ENCODE data around the gene DNASE1L1. TPM values are rescaled to one million over a fixed set of nuclear protein-coding genes. Genes with fewer than 3 reads are reported as not detected.
A peak's percentile ranks its signal among the peaks of the same experiment; 100 is the strongest.

The DNASE1L1 gene
- total and polyA plus RNA-seq, 2 of the 13 experiments (the other 11 are each of a cell fraction or from before 2014, with no cell fraction given) = 4.7 to 12.3 TPM

GRCh38 chrX:154401045-154401799 is 7.8 kb downstream of the DNASE1L1 start (continued):
- TF ChIP-seq POLR2A (IDR thresholded peaks at IDR 0.05; ENCODE audit: insufficient read depth in 1 of 2, low read depth in 2 of 2, low read length in 2 of 2) (peak in 1 of 2 experiments; percentile 92; a peak in 2 of 4 replicates), ZNF549 (CRISPR knock-in tag; IDR thresholded peaks at IDR 0.05) (no peak), ZNF607 (CRISPR knock-in tag; IDR thresholded peaks at IDR 0.05; ENCODE audit: borderline replicate concordance) (no peak), NFYB (CRISPR knock-in tag; IDR thresholded peaks at IDR 0.05) (no peak), ZNF205 (CRISPR knock-in tag; IDR thresholded peaks at IDR 0.05) (no peak), HOXA3 (CRISPR knock-in tag; IDR thresholded peaks at IDR 0.05) (no peak), SNAPC2 (CRISPR knock-in tag; IDR thresholded peaks at IDR 0.05) (0 out of 2 replicates have a peak, but pooled peaks have one; percentile 38), SRSF4 (IDR thresholded peaks at IDR 0.05; ENCODE audit: low read depth, low read length, poor library complexity, severe bottlenecking) (no peak), ZSCAN31 (CRISPR knock-in tag; IDR thresholded peaks at IDR 0.05; ENCODE audit: low read depth) (0 out of 2 replicates have a peak, but pooled peaks have one; percentile 20), CHD2 (IDR thresholded peaks at IDR 0.05; ENCODE audit: low read depth, low read length) (no peak), ZSCAN12 (CRISPR knock-in tag; IDR thresholded peaks at IDR 0.05) (no peak), ZNF878 (CRISPR knock-in tag; IDR thresholded peaks at IDR 0.05) (0 out of 2 replicates have a peak, but pooled peaks have one; percentile 72), MLXIP (CRISPR knock-in tag; IDR thresholded peaks at IDR 0.05; ENCODE audit: borderline replicate concordance) (no peak), SRSF9 (IDR thresholded peaks at IDR 0.05; ENCODE audit: borderline replicate concordance, insufficient read depth, low read depth, low read length, poor library complexity, severe bottlenecking) (no peak), SUZ12 (IDR thresholded peaks at IDR 0.05; ENCODE audit: low read depth, low read length) (no peak), ZNF660 (CRISPR knock-in tag; IDR thresholded peaks at IDR 0.05; ENCODE audit: borderline replicate concordance, low read depth) (no peak), KDM5B (CRISPR knock-in tag; IDR thresholded peaks at IDR 0.05; ENCODE audit: borderline replicate concordance) (0 out of 2 replicates have a peak, but pooled peaks have one; percentile 57), ZNF839 (CRISPR knock-in tag; IDR thresholded peaks at IDR 0.05; ENCODE audit: borderline replicate concordance) (no peak), BRCA1 (CRISPR knock-in tag; IDR thresholded peaks at IDR 0.05) (no peak), ZNF775 (CRISPR knock-in tag; IDR thresholded peaks at IDR 0.05; ENCODE audit: borderline replicate concordance) (no peak), NFIC (IDR thresholded peaks at IDR 0.05; ENCODE audit: low read length) (peak; percentile 58; the same call in 1 of the 2 replicates), GABPB1 (CRISPR knock-in tag; IDR thresholded peaks at IDR 0.05) (no peak), SRSF1 (optimal IDR thresholded peaks at IDR 0.05; ENCODE audit: low read depth, low read length) (no peak), ZBTB38 (CRISPR knock-in tag; IDR thresholded peaks at IDR 0.05) (no peak), TFAP4 (IDR thresholded peaks at IDR 0.05; ENCODE audit: borderline replicate concordance, low read depth) (no peak), ZNF160 (CRISPR knock-in tag; IDR thresholded peaks at IDR 0.05) (no peak)
- TF ChIP-seq, protein P1, sequence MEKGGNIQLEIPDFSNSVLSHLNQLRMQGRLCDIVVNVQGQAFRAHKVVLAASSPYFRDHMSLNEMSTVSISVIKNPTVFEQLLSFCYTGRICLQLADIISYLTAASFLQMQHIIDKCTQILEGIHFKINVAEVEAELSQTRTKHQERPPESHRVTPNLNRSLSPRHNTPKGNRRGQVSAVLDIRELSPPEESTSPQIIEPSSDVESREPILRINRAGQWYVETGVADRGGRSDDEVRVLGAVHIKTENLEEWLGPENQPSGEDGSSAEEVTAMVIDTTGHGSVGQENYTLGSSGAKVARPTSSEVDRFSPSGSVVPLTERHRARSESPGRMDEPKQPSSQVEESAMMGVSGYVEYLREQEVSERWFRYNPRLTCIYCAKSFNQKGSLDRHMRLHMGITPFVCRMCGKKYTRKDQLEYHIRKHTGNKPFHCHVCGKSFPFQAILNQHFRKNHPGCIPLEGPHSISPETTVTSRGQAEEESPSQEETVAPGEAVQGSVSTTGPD (CRISPR knock-in tag; IDR thresholded peaks at IDR 0.05) = no peak

Data from HepG2 (cell line).